ENCODE data around the gene DIRAS3.

- TF ChIP-seq CTCF (IDR thresholded peaks at IDR 0.05) (peak in 3 of 6 experiments; percentile 45 to 46 (median 45)), POLR2A (IDR thresholded peaks at IDR 0.05) (no peak)
These were observed 40.3 kb downstream of the DIRAS3 start for GRCh38 chr1:68010090-68010489.

Data from Peyer's patch (tissue), 4 donors.